ENCODE results near the gene SLC23A3.

GRCh38 chr2:219120082-219120481, 49.7 kb downstream of the SLC23A3 start:
- TF ChIP-seq PATZ1 (CRISPR knock-in tag; IDR thresholded peaks at IDR 0.05; ENCODE audit: borderline replicate concordance) (no peak), TSHZ2 (CRISPR knock-in tag; IDR thresholded peaks at IDR 0.05) (no peak), ISL1 (CRISPR knock-in tag; IDR thresholded peaks at IDR 0.05) (no peak), ZFP3 (CRISPR knock-in tag; IDR thresholded peaks at IDR 0.05) (no peak), TCF4 (CRISPR knock-in tag; IDR thresholded peaks at IDR 0.05; ENCODE audit: borderline replicate concordance) (no peak), ZFP30 (CRISPR knock-in tag; IDR thresholded peaks at IDR 0.05) (no peak), CSRNP3 (CRISPR knock-in tag; IDR thresholded peaks at IDR 0.05) (no peak), ARNTL (CRISPR knock-in tag; IDR thresholded peaks at IDR 0.05; ENCODE audit: borderline replicate concordance, low read depth) (no peak)
